GM13976 (cell line): Measurements from ENCODE around the gene SHKBP1.

Experiments used
- DNase-seq: peaks from one replicate; pipeline ENCODE4 v3.0.0; 2012; ENCODE audit warnings: low spot score
- CTCF ChIP-seq: IDR thresholded peaks from 2 replicates; pipeline ENCODE4 v1.5.1; 2012; ENCODE audit warnings: borderline replicate concordance, mild to moderate bottlenecking; ENCODE audit not compliant: insufficient read depth; ENCODE audit errors: extremely low read depth, missing control alignments, control extremely low read depth
- in situ Hi-C: fragments of 300-500 bp; cut with MboI; formaldehyde crosslinking; loops from one replicate; pipeline ENCODE4 v1.12.0; 2022; ENCODE audit warnings: low sequenced_read_pairs, mixed read lengths, inconsistent platforms; ENCODE audit not compliant: unreplicated experiment

SHKBP1 gene

GRCh38 chr19:40614622-40615411, 38.1 kb downstream of the SHKBP1 start:
- no peak for TF ChIP-seq CTCF
- peak; percentile 82 for DNase-seq
- in situ Hi-C loops: loop anchor here (25.0 kb wide), 1 partner anchor 303 kb away; no protein-coding TSS in a partner anchor

GRCh38 chr19:40616178-40616577, 39.5 kb downstream of the SHKBP1 start:
- no peak for DNase-seq
- TF ChIP-seq CTCF: no peak
- in situ Hi-C loops: loop anchor here (25.0 kb wide), 1 partner anchor 304 kb away; no protein-coding TSS in a partner anchor

GRCh38 chr19:40616941-40617340, 40.3 kb downstream of the SHKBP1 start:
- DNase-seq: no peak
- TF ChIP-seq CTCF: no peak
- in situ Hi-C loops: loop anchor here (25.0 kb wide), 1 partner anchor 305 kb away; no protein-coding TSS in a partner anchor

GRCh38 chr19:40617961-40618360, 41.3 kb downstream of the SHKBP1 start:
- in situ Hi-C loops: loop anchor here (25.0 kb wide), 1 partner anchor 306 kb away; no protein-coding TSS in a partner anchor
- DNase-seq: no peak
- TF ChIP-seq CTCF: no peak

GRCh38 chr19:40619333-40620160, 42.9 kb downstream of the SHKBP1 start:
- in situ Hi-C loops: loop anchor here (25.0 kb wide), 1 partner anchor 307 kb away; no protein-coding TSS in a partner anchor
- TF ChIP-seq CTCF: no peak
- DNase-seq: no peak

- no peak for TF ChIP-seq CTCF
- no peak for DNase-seq
- in situ Hi-C loops: loop anchor here (25.0 kb wide), 1 partner anchor 308 kb away; no protein-coding TSS in a partner anchor
These were observed 43.5 kb downstream of the SHKBP1 start for GRCh38 chr19:40620161-40620485.
